Effector memory CD8-positive, alpha-beta T cell (primary cell): ENCODE results near the gene WNT4.
A peak's percentile ranks its signal among the peaks of the same experiment; 100 is the strongest.
"Not testable (repeated sequence)": the region's sequence is repeated elsewhere in the genome, so short reads cannot be mapped to it uniquely, and the experiment has no call there.

ENCODE experiments used
- ATAC-seq: fragments of 150-1000 bp; cut with Tn5 transposase; replicated peaks from 2 replicates; pipeline ENCODE4 v1.10.0; 2021; ENCODE audit warnings: mild to moderate bottlenecking, moderate library complexity
- DNase-seq, 3 experiments: peaks; one replicate each; pipeline ENCODE4 v3.0.0; 2021
- H3K27ac Mint-ChIP-seq, 2 donors: one replicate each; pipeline ENCODE4 v1.8.0; 2022; ENCODE audit warnings: mild to moderate bottlenecking in 2 of 2, mixed read lengths in 2 of 2, moderate library complexity in 2 of 2
- H3K27me3 Mint-ChIP-seq, 2 donors: one replicate each; pipeline ENCODE4 v1.8.0; 2022; ENCODE audit warnings: mixed read lengths in 2 of 2
- H3K36me3 Mint-ChIP-seq: one replicate; pipeline ENCODE4 v1.8.0; 2022; ENCODE audit warnings: mild to moderate bottlenecking, moderate library complexity, mixed read lengths; ENCODE audit not compliant: insufficient read depth
- H3K4me1 Mint-ChIP-seq, 2 donors: one replicate each; pipeline ENCODE4 v1.8.0; 2022; ENCODE audit warnings: low read depth in 2 of 2, mixed read lengths in 2 of 2
- H3K4me3 Mint-ChIP-seq, 2 donors: one replicate each; pipeline ENCODE4 v1.8.0; 2022; ENCODE audit warnings: mild to moderate bottlenecking in 2 of 2, mixed read lengths in 2 of 2, moderate library complexity in 2 of 2
- H3K9me3 Mint-ChIP-seq, 2 donors: one replicate each; pipeline ENCODE4 v1.8.0; 2022; ENCODE audit warnings: mixed read lengths in 2 of 2

Gene WNT4

DNA sequence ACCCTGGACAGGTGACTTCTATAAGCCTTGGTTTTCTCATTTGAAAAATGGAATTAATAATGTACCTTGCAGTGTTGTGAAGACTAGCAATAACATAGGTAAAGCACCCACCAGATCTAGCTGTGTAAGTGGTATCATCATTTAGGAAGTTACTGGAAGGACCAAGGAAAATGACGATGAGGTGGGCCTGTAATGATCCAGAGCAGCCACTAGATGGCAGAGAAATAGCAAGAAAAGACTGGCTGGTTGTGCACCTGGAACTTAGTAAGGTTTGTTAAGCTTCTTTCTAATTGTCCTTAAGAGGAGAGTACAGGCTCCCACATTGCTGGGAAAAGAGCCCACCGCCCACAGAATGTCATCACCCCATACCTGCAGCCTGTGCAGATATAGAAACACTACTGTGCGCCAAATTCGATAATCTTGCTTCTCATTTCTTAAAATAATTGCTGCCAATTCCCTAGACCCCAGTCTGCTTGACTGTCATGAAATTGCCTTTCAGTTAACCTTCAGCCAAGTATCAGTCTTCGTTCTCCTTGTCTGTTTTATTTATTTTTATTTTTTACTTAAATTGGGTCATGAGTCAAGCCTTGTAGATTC, 37.2 kb downstream of the WNT4 start:
- no peaks in the 10 kb centered on the region for H3K9me3 Mint-ChIP-seq
- peaks cover 26% of the 10 kb centered on the region for H3K36me3 Mint-ChIP-seq
- peak; percentile 61 for ATAC-seq
- peak; percentile 26 to 30 (median 29) for DNase-seq
- H3K4me1 Mint-ChIP-seq, result peaks cover 50 to 65% of the 10 kb centered on the region in 2 donors
- peak overlapping the region; percentile 61 to 68 for H3K4me3 Mint-ChIP-seq
- peak overlapping the region; percentile 78 to 89 for H3K27ac Mint-ChIP-seq
- H3K27me3 Mint-ChIP-seq, result no peaks in the 10 kb centered on the region

GRCh38 chr1:22104865-22105437, 37.9 kb downstream of the WNT4 start:
- H3K4me1 Mint-ChIP-seq, result peaks cover 57 to 72% of the 10 kb centered on the region in 2 donors
- peak overlapping the region; percentile 61 to 68 for H3K4me3 Mint-ChIP-seq
- DNase-seq, result peak; percentile 34 to 49 (median 39)
- peaks cover 30% of the 10 kb centered on the region for H3K36me3 Mint-ChIP-seq
- ATAC-seq, result peak; percentile 91
- no peaks in the 10 kb centered on the region for H3K27me3 Mint-ChIP-seq
- H3K27ac Mint-ChIP-seq, result peak overlapping the region; percentile 78 to 89
- H3K9me3 Mint-ChIP-seq, result no peaks in the 10 kb centered on the region

- no peaks in the 10 kb centered on the region for H3K27me3 Mint-ChIP-seq
- ATAC-seq (no peak), DNase-seq (no peak)
- H3K4me3 Mint-ChIP-seq, result peak overlapping the region; percentile 61 to 68
- no peaks in the 10 kb centered on the region for H3K9me3 Mint-ChIP-seq
- peak overlapping the region; percentile 69 to 89 for H3K27ac Mint-ChIP-seq
- H3K4me1 Mint-ChIP-seq, result peaks cover 63 to 78% of the 10 kb centered on the region in 2 donors
- H3K36me3 Mint-ChIP-seq, result peaks cover 37% of the 10 kb centered on the region
Measured at GRCh38 chr1:22104094-22104493, 38.8 kb downstream of the WNT4 start.

DNA sequence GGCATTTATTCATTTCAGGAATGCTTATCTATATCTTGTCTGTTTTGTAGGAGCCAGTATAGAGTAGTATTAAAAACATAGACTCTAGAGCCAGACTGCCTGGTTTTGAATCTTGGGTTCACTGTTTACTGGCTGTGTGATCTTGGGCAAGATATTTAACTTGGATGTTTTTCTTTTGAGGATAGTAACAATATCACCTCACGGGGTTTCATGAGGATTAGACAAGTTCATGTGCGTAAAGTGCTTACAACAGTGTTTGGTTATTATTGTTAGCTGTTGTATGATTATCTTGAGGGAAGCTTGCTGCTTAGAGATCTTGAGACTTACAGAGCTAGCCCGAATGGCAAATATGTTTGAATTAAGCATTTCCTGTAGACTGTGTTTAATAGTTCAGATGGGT, 40.2 kb downstream of the WNT4 start:
- H3K27me3 Mint-ChIP-seq, result no peaks in the 10 kb centered on the region
- peak overlapping the region; percentile 61 to 68 for H3K4me3 Mint-ChIP-seq
- no peak for ATAC-seq
- no peaks in the 10 kb centered on the region for H3K9me3 Mint-ChIP-seq
- H3K4me1 Mint-ChIP-seq, result peaks cover 56 to 69% of the 10 kb centered on the region in 2 donors
- DNase-seq, result no peak
- peaks cover 38% of the 10 kb centered on the region for H3K36me3 Mint-ChIP-seq
- peak overlapping the region; percentile 69 to 89 for H3K27ac Mint-ChIP-seq

DNA sequence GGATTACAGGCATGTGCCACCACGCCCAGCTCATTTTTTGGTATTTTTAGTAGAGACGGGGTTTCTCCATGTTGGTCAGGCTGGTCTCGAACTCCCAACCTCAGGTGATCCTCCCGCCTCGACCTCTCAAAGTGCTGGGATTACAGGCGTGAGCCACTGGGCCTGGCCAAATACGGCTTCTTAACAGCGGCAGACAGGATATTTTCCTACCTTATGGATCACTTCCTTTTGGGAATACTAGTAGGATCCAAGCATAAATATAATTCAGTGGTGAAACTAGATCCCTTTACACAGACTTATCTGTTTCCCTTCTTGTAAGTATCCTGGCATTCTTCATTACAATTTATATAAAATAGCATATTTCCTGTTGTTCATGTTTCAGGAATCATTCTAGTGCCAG, 40.9 kb downstream of the WNT4 start:
- peaks cover 56 to 72% of the 10 kb centered on the region in 2 donors for H3K4me1 Mint-ChIP-seq
- no peaks in the 10 kb centered on the region for H3K27me3 Mint-ChIP-seq
- no peak overlapping the region for H3K4me3 Mint-ChIP-seq
- peak overlapping the region; percentile 62 to 89 for H3K27ac Mint-ChIP-seq
- ATAC-seq, result no peak
- DNase-seq, result no peak
- no peaks in the 10 kb centered on the region for H3K9me3 Mint-ChIP-seq
- H3K36me3 Mint-ChIP-seq, result peaks cover 43% of the 10 kb centered on the region

- H3K4me3 Mint-ChIP-seq, result no peak overlapping the region
- peaks cover 52 to 66% of the 10 kb centered on the region in 2 donors for H3K4me1 Mint-ChIP-seq
- no peaks in the 10 kb centered on the region for H3K9me3 Mint-ChIP-seq
- peak overlapping the region in 1 of 2 donors; percentile 25 for H3K27ac Mint-ChIP-seq
- H3K36me3 Mint-ChIP-seq, result peaks cover 51% of the 10 kb centered on the region
- no peaks in the 10 kb centered on the region for H3K27me3 Mint-ChIP-seq
- DNase-seq (no peak), ATAC-seq (no peak)
Measured at GRCh38 chr1:22101199-22101598, 41.7 kb downstream of the WNT4 start.

- H3K36me3 Mint-ChIP-seq, result peaks cover 56% of the 10 kb centered on the region
Measured at GRCh38 chr1:22100168-22100567, 42.7 kb downstream of the WNT4 start.

GRCh38 chr1:22098752-22099151, 44.1 kb downstream of the WNT4 start:
- no peak for DNase-seq
- H3K4me1 Mint-ChIP-seq, result peaks cover 37 to 57% of the 10 kb centered on the region in 2 donors
- H3K36me3 Mint-ChIP-seq, result peaks cover 68% of the 10 kb centered on the region
- no peak overlapping the region for H3K4me3 Mint-ChIP-seq
- no peaks in the 10 kb centered on the region for H3K9me3 Mint-ChIP-seq
- no peaks in the 10 kb centered on the region for H3K27me3 Mint-ChIP-seq
- H3K27ac Mint-ChIP-seq, result peak overlapping the region; percentile 35 to 77
- no peak for ATAC-seq

More at GRCh38 chr1:22100168-22100567, 42.7 kb downstream of the WNT4 start:
- H3K4me1 Mint-ChIP-seq, result peaks cover 46 to 63% of the 10 kb centered on the region in 2 donors
- H3K4me3 Mint-ChIP-seq, result no peak overlapping the region
- no peaks in the 10 kb centered on the region for H3K9me3 Mint-ChIP-seq
- no peaks in the 10 kb centered on the region for H3K27me3 Mint-ChIP-seq
- DNase-seq (no peak), ATAC-seq (no peak)
- H3K27ac Mint-ChIP-seq, result peak overlapping the region; percentile 29 to 91

DNA sequence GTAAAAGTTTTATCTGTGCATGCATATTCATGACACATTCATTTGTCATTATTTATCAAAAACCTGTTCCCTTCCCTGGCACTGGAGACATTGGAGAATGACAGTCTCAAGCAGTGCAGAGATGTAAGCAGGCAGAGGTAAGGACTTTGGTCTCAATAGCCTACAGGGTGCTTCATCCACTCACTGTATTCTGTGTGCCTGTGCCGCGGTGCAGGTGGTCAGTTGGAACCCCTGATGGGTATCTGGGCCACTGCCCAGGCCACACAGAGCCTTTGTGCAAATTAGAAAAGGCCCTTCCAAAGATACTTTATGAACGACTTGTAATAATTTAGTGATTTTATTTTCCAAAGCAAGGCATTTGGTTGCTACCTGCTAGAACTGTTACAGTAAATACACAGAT, 46.4 kb downstream of the WNT4 start:
- peaks cover 86% of the 10 kb centered on the region for H3K36me3 Mint-ChIP-seq
- DNase-seq (no peak), ATAC-seq (no peak)
- H3K4me1 Mint-ChIP-seq, result peaks cover 28 to 54% of the 10 kb centered on the region in 2 donors
- no peaks in the 10 kb centered on the region for H3K27me3 Mint-ChIP-seq
- no peak overlapping the region for H3K27ac Mint-ChIP-seq
- H3K9me3 Mint-ChIP-seq, result no peaks in the 10 kb centered on the region
- H3K4me3 Mint-ChIP-seq, result no peak overlapping the region

DNA sequence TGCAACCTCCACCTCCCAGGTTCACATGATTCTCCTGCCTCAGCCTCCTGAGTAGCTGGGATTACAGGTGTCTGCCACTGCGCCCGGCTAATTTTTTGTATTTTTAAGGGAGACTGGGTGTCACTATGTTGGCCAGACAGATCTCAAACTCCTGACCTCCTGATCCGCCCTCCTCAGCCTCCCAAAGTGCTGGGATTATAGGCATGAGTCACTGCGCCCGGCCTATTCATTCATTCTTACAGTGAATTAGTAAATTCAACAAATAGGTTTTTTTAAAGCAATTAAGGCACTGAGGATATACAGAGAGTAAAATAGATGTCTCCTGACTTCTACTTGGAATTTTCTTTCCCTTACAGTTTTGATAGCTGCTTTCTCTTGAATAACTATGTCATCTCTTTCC, 46.9 kb downstream of the WNT4 start:
- Mint-ChIP-seq H3K27me3 (no peaks in the 10 kb centered on the region), H3K4me3 (no peak overlapping the region), H3K9me3 (no peaks in the 10 kb centered on the region), H3K36me3 (peaks cover 90% of the 10 kb centered on the region), H3K4me1 (peaks cover 28 to 55% of the 10 kb centered on the region in 2 donors), H3K27ac (no peak overlapping the region)
- DNase-seq (no peak), ATAC-seq (no peak)

GRCh38 chr1:22093513-22093912, 49.4 kb downstream of the WNT4 start:
- ATAC-seq (no peak), DNase-seq (no peak)
- no peaks in the 10 kb centered on the region for H3K27me3 Mint-ChIP-seq
- peaks cover 96% of the 10 kb centered on the region for H3K36me3 Mint-ChIP-seq
- H3K9me3 Mint-ChIP-seq, result no peaks in the 10 kb centered on the region
- no peak overlapping the region for H3K4me3 Mint-ChIP-seq
- peaks cover 34 to 59% of the 10 kb centered on the region in 2 donors for H3K4me1 Mint-ChIP-seq
- H3K27ac Mint-ChIP-seq, result peak overlapping the region in 1 of 2 donors; percentile 66

GRCh38 chr1:22092026-22092768, 50.7 kb downstream of the WNT4 start:
- not testable (repeated sequence) for H3K9me3 Mint-ChIP-seq, H3K27me3 Mint-ChIP-seq, DNase-seq
- peak overlapping the region in 1 of 2 donors; percentile 23 for H3K4me3 Mint-ChIP-seq
- peak overlapping the region; percentile 48 to 66 for H3K27ac Mint-ChIP-seq
- ATAC-seq, result peak; percentile 80
- H3K4me1 Mint-ChIP-seq, result peaks cover 44 to 68% of the 10 kb centered on the region in 2 donors
- H3K36me3 Mint-ChIP-seq, result peaks cover 95% of the 10 kb centered on the region

GRCh38 chr1:22090867-22091266, 52.0 kb downstream of the WNT4 start:
- Mint-ChIP-seq H3K27me3 (no peaks in the 10 kb centered on the region), H3K4me3 (peak overlapping the region in 1 of 2 donors; percentile 75), H3K9me3 (no peaks in the 10 kb centered on the region), H3K4me1 (peaks cover 45 to 75% of the 10 kb centered on the region in 2 donors), H3K36me3 (peaks cover 95% of the 10 kb centered on the region), H3K27ac (peak overlapping the region; percentile 11 to 93)
- DNase-seq (no peak), ATAC-seq (no peak)
